Testis (tissue), 2 donors: ENCODE results near the gene OR5H1.

ENCODE experiments used
- CTCF ChIP-seq, 3 experiments: fragments of 450-650 bp in 2 of 3; fragments of 200-600 bp in 1 of 3; sonication (generic) in 1 of 3; IDR thresholded peaks; one replicate each; pipeline ENCODE4 v1.5.1; 2016 to 2019; ENCODE audit warnings: antibody characterized with exemption in 3 of 3, mild to moderate bottlenecking in 2 of 3, moderate library complexity in 1 of 3
- POLR2A ChIP-seq: fragments of 450-650 bp; IDR thresholded peaks from one replicate; pipeline ENCODE4 v1.6.1; 2017; ENCODE audit warnings: antibody characterized with exemption, mild to moderate bottlenecking, moderate library complexity

DNA sequence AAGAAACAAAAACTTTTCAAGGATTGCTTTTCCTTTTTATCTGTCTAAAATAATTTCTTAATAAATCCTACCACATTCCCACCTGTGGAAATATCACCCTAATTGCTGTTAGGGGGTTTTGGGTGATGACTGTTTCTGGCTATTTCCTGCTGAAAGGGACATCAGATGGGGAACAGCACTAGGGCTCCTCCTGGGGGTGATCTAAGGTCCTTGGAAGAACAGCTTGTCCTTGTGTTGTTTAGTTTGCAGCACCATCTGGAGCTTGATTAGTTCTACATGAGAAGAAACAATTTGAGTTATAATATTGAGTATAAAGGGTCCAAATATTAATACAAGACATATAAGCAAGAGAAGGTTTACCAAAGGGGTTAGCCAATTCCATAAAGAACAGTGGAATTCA lies 54.7 kb downstream of the OR5H1 start:
- TF ChIP-seq CTCF (IDR thresholded peaks at IDR 0.05) (no peak), POLR2A (no peak)
